Spleen (tissue), 7 donors: Measurements from ENCODE around the gene CERS5.

Experiments
- POLR2AphosphoS5 ChIP-seq, 3 donors: sonication (generic); formaldehyde crosslinking; IDR thresholded peaks; one replicate each; pipeline ENCODE4 v1.5.1; 2017; ENCODE audit warnings: antibody characterized with exemption in 3 of 3
- TF ChIP-seq, protein P1 (sequence below), 11 experiments: fragments of 200-600 bp in 7 of 11; fragments of 450-650 bp in 4 of 11; sonication (generic) in 4 of 11; IDR thresholded peaks in 8 of 11; conservative IDR thresholded peaks in 3 of 11; 1 replicate in 7 of 11; 2 replicates in 4 of 11; pipeline versions ENCODE4 v1.4.0 to v1.8.0; 2016 to 2021; ENCODE audit warnings: antibody characterized with exemption in 11 of 11, inconsistent platforms in 4 of 11, mild to moderate bottlenecking in 1 of 11
- donor health status: DM: no; HTN: no; CAD: no; lungs with moderate emphysema.
- donor health status: DM: no; HTN: no; CAD: no.
- donor health status: DM: no; HTN: no; CAD: no.

DNA sequence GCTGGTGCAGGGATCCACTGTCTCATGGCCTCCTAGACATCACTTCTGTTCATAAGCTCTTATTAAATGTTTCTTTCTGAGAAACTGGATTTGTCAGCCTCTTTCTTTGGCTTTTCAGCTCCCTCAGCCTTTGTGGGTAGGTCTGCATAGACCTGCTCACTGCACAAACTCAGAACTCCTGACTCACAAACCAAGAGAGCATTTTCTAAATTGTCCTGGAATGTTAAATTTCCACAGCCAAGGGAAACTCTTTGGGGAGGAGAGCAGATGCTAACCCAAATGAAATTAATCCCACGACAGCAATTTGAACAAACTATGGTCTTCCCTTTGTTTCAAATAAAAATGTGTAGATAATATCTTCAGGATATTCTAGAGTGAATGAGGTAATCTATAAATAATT is 19.5 kb upstream of the CERS5 start:
- TF ChIP-seq, protein P1, sequence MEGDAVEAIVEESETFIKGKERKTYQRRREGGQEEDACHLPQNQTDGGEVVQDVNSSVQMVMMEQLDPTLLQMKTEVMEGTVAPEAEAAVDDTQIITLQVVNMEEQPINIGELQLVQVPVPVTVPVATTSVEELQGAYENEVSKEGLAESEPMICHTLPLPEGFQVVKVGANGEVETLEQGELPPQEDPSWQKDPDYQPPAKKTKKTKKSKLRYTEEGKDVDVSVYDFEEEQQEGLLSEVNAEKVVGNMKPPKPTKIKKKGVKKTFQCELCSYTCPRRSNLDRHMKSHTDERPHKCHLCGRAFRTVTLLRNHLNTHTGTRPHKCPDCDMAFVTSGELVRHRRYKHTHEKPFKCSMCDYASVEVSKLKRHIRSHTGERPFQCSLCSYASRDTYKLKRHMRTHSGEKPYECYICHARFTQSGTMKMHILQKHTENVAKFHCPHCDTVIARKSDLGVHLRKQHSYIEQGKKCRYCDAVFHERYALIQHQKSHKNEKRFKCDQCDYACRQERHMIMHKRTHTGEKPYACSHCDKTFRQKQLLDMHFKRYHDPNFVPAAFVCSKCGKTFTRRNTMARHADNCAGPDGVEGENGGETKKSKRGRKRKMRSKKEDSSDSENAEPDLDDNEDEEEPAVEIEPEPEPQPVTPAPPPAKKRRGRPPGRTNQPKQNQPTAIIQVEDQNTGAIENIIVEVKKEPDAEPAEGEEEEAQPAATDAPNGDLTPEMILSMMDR (IDR thresholded peaks at IDR 0.05 in 8 of 11, conservative IDR thresholded peaks at IDR 0.05 in 3 of 11), result no peak
- TF ChIP-seq POLR2AphosphoS5 (IDR thresholded peaks at IDR 0.05), result no peak
